Adipose tissue (tissue), 3 donors: ENCODE data around the gene CELF2. TPM values are rescaled to one million over a fixed set of nuclear protein-coding genes. Genes with fewer than 3 reads are reported as not detected.

Experiments
- H3K27ac ChIP-seq: one replicate; pipeline ENCODE4 v1.5.1; 2013; ENCODE audit warnings: low read depth, low read length
- WGBS, 3 donors: extraction: QIAGEN DNeasy Blood & Tissue Kit; methylation state at CpG; one replicate each; pipeline ENCODE4 v1.1.7; 2013; 5-methylcytosine and 5-hydroxymethylcytosine counted together
- polyA plus RNA-seq, 3 donors: library from polyadenylated mRNA; stranded (reverse); fragments of 200-250 nt; gene quantifications; one replicate each; pipeline ENCODE4 v1.2.3, GENCODE V29; 2013
- donor health status: healthy with polysubstance abuse.
- donor health status: Bipolar disorder and iron deficiency.
- donor health status: healthy.

Gene CELF2
- polyA plus RNA-seq, 3 donors = 3.5 to 26.7 (median 26.0) TPM

- H3K27ac ChIP-seq = no peak overlapping the region
- WGBS, 3 donors = 69 to 74% (median 73%) methylated on average over 7 of the region's 7 CpGs
These were observed 238.2 kb downstream of the CELF2 start for GRCh38 chr10:11255796-11256444.

- 73 to 92% (median 80%) methylated on average over 13 of the region's 13 CpGs for WGBS, 3 donors
- no peak overlapping the region for H3K27ac ChIP-seq
These were observed 239.2 kb downstream of the CELF2 start for GRCh38 chr10:11256896-11257295.

GRCh38 chr10:11257440-11258090 is 239.9 kb downstream of the CELF2 start:
- no peak overlapping the region for H3K27ac ChIP-seq

GRCh38 chr10:11260170-11260569 is 242.5 kb downstream of the CELF2 start:
- H3K27ac ChIP-seq = no peak overlapping the region

More at GRCh38 chr10:11257440-11258090, 239.9 kb downstream of the CELF2 start:
- 81 to 85% (median 83%) methylated on average over 13 of the region's 13 CpGs for WGBS, 3 donors

GRCh38 chr10:11261143-11261542 is 243.5 kb downstream of the CELF2 start:
- WGBS, 3 donors = 85 to 91% (median 90%) methylated on average over 7 of the region's 7 CpGs
- no peak overlapping the region for H3K27ac ChIP-seq

More at GRCh38 chr10:11260170-11260569, 242.5 kb downstream of the CELF2 start:
- 80 to 89% (median 84%) methylated on average over 9 of the region's 9 CpGs for WGBS, 3 donors

GRCh38 chr10:11261687-11262493 is 244.2 kb downstream of the CELF2 start:
- 68 to 84% (median 79%) methylated on average over 4 of the region's 4 CpGs for WGBS, 3 donors
- no peak overlapping the region for H3K27ac ChIP-seq

GRCh38 chr10:11262494-11263345 is 245.0 kb downstream of the CELF2 start:
- no peak overlapping the region for H3K27ac ChIP-seq
- WGBS, 3 donors = 72 to 91% (median 91%) methylated on average over 5 of the region's 5 CpGs

- no peak overlapping the region for H3K27ac ChIP-seq
- WGBS, 3 donors = 57 to 81% (median 69%) methylated on average over 3 of the region's 3 CpGs
These were observed 246.1 kb downstream of the CELF2 start for GRCh38 chr10:11263767-11264166.

- WGBS, 3 donors = 86 to 91% (median 89%) methylated on average over 6 of the region's 6 CpGs
- H3K27ac ChIP-seq = no peak overlapping the region
These were observed 246.8 kb downstream of the CELF2 start for GRCh38 chr10:11264296-11265048.

- no peak overlapping the region for H3K27ac ChIP-seq
- WGBS, 3 donors = 61 to 75% (median 66%) methylated on average over 3 of the region's 3 CpGs
These were observed 247.8 kb downstream of the CELF2 start for GRCh38 chr10:11265484-11265883.

- 64 to 85% (median 76%) methylated on average over 4 of the region's 4 CpGs for WGBS, 3 donors
- no peak overlapping the region for H3K27ac ChIP-seq
These were observed 248.8 kb downstream of the CELF2 start for GRCh38 chr10:11266426-11266825.

GRCh38 chr10:11270135-11270857 is 252.6 kb downstream of the CELF2 start:
- WGBS, 3 donors = 32 to 68% (median 63%) methylated on average over 18 of the region's 18 CpGs

GRCh38 chr10:11270858-11271179 is 253.1 kb downstream of the CELF2 start:
- no peak overlapping the region for H3K27ac ChIP-seq
- WGBS, 3 donors = 29 to 68% (median 61%) methylated on average over 7 of the region's 7 CpGs

More at GRCh38 chr10:11270135-11270857, 252.6 kb downstream of the CELF2 start:
- no peak overlapping the region for H3K27ac ChIP-seq

GRCh38 chr10:11272915-11273389 is 255.3 kb downstream of the CELF2 start:
- 83 to 86% (median 84%) methylated on average over 15 of the region's 15 CpGs for WGBS, 3 donors
- H3K27ac ChIP-seq = no peak overlapping the region

GRCh38 chr10:11274452-11274851 is 256.8 kb downstream of the CELF2 start:
- H3K27ac ChIP-seq = no peak overlapping the region
- 71 to 94% (median 91%) methylated on average over 5 of the region's 5 CpGs for WGBS, 3 donors

GRCh38 chr10:11275651-11276050 is 258.0 kb downstream of the CELF2 start:
- WGBS, 3 donors = 56 to 87% (median 86%) methylated on average over 12 of the region's 12 CpGs
- no peak overlapping the region for H3K27ac ChIP-seq

- 80 to 97% (median 91%) methylated on average over 10 of the region's 10 CpGs for WGBS, 3 donors
These were observed 258.8 kb downstream of the CELF2 start for GRCh38 chr10:11276449-11276990.

More at GRCh38 chr10:11276449-11276990, 258.8 kb downstream of the CELF2 start:
- no peak overlapping the region for H3K27ac ChIP-seq
